ENCODE results near the gene AFAP1L2.

- TF ChIP-seq CTCF (conservative IDR thresholded peaks at IDR 0.05; ENCODE audit: low read length) (no peak), EZH2phosphoT487 (IDR thresholded peaks at IDR 0.05; ENCODE audit: borderline replicate concordance, low read depth, low read length) (no peak)
These were observed 53.6 kb downstream of the AFAP1L2 start for GRCh38 chr10:114350751-114351150.
